ENCODE data around the gene MYBPC3.

MYBPC3 gene

DNA sequence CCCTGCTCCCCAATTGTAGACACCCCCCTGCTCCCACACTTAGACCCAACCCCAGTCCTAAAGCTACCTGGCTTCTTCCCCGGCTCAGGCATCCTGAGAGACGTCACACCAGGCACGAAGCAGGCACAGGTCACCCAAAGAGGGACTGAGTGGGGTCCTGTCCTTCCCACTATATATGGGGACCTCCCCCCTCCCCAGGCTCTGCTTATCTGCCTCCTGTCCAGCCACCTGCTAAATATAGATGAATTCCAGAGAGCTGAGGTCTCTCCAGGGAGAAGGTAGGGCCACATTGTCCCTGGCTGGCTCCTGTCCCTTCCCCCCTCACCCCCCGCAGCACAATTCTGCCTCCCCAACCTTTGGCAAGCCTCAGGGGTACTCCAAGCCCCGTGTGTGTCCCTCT lies at the start of gene MYBPC3:
TSS of gene MYBPC3 (minus strand) at position 147 of the 400 bp plus-strand sequence. CDS start at position 92, 55 bp downstream.
- DNase-seq (ENCODE audit: low read depth in 3 of 3), result no peak

DNA sequence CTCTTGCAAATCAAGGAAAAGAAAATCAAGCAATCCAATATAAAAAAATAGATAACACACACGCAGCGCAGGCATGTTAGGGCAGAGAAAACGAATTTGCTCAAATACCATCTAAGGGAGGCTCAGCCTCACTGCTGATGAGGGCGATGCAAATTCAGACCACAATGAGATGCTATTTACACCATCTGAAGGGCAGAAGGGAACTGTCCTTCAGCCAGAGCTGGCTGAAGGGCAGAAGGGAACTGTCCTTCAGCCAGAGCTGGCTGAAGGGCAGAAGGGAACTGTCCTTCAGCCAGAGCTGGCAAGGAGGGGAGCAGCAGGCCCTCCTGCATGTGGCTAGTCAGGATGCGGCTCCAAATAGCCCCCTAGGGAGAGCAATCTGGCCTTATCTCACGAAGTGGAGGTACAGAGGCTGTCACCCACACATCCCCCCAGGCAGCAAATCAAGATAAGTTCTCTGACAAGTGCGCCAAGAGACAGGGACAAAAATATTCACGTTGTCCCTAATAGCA lies 48.3 kb upstream of the MYBPC3 start:
- DNase-seq (ENCODE audit: low read depth in 3 of 3), result no peak

DNA sequence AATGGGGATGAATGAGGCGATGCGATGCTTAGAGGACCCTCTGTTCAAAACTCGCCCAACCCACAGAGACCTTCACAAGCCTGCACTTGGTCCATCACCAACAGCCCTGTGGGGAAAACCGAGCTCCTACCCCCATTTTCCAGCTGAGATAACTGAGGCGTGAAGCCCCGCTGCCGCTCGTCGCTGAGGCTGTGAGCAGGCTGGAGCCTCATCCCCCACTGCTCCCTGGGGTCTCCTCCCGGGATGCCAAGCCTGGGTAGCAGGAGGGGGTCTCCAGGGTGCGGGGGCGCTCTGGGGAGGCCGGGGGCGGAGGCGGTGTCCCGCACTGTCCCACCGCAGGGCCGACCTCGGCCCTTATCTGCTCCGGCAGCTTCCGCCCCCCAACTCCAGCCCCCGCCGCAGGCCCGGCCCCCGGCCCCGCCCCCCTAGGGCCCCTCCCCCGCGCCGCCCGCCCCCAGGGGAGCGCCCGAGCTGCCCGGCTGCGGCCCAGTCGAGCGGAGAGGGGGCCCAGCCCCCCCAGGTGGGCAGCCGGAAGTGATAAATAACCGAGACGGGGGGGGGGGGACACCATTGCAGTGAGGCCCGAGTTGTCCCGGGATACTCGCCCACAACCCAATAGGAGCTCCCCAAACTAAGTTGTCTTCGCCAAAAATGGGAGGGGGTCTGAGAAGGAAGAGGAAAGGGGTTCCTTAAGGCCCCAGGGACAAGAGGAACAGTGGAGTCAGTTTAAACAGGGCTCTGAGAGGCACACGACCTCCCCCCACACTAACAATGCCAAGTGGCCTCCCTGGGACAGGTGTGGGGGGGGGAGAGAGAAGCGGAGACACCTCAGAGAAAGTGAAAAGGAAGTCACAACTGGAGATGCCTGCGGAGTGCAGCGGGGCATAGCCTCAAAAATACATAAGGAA lies 47.6 kb upstream of the MYBPC3 start:
- DNase-seq (ENCODE audit: low read depth in 3 of 3), result no peak

DNA sequence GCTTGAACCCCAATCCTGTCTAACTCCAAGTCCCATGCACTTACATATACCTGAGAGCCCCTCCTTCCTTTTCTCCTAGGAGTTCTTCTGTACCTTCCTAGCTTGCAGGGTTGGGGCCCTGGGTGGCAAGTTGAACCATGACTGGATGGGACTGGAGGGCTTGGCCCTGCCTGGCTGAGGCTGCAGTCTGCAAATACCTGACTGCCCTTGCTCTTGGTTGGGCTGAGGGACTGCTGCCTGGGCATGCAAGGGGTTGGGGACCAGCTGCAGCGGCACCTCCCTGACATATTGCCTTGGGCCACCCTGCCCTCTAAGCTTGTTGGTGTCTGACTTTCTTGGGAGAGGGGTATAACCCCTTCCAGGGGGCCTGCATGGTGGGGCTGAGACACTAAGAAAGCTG lies 46.0 kb upstream of the MYBPC3 start:
- no peak for DNase-seq (ENCODE audit: low read depth in 3 of 3)

DNA sequence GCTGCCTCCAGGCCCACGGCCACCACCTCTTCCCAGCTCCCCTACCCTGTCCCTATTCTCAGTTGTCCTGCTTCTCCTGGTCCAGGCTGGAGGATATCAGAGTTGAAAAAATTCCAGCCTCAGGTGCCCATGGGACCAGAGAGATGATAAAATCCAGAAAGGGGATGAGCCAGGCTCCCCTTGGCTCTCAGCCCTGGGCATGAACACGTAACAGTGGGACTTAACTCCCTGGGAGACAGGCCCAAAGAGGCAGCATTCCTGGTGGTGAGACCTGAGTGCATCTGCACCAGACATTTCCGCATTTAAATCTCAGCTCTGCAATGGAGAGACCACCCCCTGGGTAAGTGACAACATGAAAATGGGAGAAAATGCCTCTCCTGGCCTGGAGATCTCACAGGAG lies 45.5 kb upstream of the MYBPC3 start:
- DNase-seq (ENCODE audit: low read depth in 3 of 3), result no peak

DNA sequence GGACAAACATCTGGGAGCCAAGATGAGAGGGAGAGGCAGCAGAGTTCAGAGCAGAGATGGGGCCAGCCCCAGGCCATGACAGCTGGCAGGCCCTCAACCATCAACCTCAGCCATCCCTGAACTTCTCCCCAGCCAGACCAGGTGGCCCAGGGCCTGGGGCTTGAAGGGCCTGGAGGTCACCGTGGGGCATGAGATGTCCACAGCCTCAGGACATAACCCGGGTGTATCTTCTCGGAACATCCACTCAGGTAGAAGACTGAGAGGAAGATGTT lies 43.5 kb upstream of the MYBPC3 start:
- DNase-seq (ENCODE audit: low read depth in 3 of 3), result no peak

DNA sequence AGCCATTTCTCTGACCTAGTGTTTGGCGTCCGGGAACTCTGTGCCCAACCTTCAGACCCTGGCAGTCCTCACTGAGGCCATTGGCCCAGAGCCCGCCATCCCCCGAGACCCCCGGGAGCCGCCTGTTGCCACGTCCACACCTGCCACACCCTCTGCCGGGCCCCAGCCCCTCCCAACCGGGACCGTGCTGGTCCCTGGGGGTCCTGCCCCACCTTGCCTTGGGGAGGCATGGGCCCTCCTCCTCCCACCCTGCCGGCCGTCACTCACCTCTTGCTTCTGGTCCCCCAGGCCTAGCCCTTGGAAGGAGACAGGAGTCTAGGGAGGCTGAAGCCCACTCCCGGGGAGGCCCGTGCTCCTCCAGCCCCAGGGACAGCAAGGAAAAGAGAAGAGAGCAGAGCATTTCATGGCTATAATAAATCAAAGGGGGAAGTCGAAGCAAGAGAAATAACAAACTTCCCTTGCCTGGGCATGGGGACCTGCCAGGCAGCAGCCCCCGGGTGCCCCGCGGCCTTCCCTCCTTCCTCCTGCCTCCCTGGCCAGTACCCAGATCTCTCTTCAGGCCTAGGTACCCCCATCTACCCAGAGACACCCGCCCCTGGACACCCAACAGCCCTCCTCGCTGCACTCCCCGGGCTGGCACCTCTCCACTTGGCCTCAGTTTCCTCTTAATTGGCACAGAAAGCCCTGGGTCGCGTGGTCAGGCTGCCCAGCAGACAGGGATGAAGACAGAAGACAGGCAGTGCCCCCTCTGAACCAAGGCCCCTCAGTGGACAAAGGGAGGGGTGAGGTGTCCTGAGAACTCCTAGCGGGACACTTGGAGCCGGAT lies 42.9 kb upstream of the MYBPC3 start:
- no peak for DNase-seq (ENCODE audit: low read depth in 3 of 3)

DNA sequence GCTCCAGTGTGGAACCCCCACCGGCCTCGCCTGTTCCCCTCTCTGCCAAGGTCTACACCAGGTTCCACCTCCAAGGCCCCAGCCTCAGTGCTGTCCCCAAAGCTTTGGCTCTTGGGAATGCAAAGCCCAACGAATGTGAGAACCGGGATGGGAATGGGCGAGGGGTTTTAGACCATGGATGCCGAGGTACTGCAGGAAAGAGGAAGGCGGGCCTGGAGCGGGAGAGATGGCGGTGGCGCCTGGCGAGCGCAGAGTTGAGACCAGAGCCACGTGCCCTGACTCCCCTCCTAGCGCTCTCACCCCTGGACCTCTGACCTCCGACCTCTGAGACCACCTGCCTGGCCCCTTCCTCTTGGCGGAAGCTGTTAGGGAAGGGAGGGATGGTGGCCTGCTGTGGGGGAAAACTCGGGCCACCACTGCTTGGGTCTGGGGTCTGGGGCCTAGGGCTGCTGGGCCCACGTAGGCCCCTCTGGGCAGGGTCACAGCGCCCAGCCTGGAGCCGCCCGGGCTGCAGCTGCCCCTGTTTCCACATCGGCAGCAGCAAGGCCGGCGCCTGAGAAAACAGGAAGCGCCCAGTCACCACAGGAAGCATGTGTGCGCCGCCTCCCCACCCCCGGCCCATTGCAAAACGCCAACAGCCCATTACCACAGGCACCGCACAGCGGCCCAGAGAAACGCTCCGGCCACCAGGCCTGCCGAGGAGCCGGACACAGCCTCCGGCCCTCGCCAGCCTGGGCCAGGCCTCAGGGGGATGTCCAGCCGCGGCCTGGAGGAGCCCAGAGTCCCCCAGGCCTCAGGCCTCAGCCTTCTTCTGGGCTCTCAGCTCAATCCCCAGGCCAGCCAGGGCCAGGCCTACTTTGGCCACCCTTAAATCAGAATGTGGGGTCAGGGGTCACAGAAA lies 42.1 kb upstream of the MYBPC3 start:
- DNase-seq (ENCODE audit: low read depth in 3 of 3), result peak in 2 of 3 experiments; percentile 41 to 59

DNA sequence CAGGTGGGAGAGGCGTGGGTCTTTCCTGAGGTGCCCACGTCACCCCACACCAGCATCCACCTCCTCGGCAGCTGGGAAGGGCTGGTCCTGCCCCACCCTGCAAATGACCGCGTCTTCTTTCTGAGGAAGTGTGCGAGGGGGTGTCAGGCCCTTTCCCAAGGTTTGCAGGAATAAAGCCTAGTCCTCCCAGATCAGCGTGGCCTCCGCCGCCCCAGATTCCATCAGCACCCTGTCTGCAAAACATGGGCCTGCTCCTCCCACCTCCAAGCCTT lies 41.5 kb upstream of the MYBPC3 start:
- DNase-seq (ENCODE audit: low read depth in 3 of 3), result no peak

DNA sequence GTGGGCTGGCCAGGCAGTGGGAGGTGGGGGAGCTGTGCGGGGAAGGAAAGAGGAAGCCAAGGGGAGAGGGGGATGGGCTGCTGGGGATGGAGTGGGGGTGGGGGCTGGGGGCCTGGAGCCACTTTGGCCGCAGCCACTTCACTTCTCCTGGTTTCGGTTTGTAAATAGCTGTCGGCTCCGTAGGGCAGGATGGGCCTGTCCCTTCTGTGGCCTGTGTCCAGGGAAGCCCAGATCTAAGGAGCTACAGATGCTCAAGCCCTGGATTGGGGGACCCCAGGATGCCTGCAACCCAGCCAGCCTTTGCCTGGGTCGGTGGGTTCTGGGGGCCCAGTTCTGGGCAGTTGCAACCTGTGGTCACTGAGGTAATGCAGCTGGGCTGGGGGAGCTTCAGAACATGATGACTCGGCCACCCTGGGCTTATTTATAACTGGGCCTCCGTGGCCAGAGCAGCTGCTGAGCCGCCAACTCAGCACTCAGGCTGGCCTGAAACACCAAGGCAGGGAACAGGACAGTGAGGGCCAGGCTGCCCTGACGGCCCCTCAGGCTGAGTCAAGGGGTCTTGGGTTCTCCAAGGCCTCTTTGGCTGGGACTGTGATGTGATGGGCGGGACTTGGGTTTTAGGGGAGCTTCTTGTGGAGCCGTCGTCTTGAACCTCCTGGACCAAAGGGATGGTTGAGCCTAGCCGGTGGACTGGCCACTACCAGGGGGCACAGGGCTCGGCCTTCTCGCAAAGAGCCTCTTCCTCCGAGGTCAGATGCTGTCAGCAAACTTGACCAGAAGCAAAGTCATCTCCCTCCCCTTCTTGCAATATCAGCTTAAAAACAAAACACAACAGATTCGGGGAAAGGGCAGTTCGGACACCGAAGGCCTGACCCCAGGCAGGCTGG lies 40.9 kb upstream of the MYBPC3 start:
- DNase-seq (ENCODE audit: low read depth in 3 of 3), result no peak

DNA sequence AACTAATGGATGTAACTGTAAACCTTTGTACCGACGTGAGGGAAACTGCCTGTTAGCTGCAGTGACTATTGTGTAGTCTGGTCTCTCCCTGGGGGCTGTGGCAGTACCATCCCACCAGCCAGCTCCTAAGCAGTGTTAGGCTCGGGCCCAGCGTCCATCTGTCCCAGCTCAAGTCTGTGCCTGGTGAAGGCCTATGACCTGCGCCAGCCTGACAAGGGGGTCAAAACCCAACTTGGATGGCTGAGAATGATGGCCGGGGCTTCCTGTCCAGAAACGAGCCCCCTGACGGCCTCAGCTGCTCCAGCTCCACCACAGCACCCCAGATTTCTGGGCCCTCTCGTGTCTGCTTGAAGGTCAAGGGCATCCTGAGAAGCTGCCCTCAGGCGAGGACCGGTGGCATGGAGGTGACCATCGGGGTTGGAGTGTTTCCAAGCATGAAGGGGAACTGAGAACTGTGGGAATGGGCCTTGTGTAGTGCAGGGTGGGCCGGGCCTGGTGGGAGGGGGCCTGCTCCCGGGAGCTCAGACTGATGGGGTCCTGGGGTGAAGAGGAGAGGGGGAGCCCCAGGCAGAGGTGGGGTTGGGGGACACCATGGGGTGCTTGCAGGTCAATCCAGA lies 40.2 kb upstream of the MYBPC3 start:
- no peak for DNase-seq (ENCODE audit: low read depth in 3 of 3)

DNA sequence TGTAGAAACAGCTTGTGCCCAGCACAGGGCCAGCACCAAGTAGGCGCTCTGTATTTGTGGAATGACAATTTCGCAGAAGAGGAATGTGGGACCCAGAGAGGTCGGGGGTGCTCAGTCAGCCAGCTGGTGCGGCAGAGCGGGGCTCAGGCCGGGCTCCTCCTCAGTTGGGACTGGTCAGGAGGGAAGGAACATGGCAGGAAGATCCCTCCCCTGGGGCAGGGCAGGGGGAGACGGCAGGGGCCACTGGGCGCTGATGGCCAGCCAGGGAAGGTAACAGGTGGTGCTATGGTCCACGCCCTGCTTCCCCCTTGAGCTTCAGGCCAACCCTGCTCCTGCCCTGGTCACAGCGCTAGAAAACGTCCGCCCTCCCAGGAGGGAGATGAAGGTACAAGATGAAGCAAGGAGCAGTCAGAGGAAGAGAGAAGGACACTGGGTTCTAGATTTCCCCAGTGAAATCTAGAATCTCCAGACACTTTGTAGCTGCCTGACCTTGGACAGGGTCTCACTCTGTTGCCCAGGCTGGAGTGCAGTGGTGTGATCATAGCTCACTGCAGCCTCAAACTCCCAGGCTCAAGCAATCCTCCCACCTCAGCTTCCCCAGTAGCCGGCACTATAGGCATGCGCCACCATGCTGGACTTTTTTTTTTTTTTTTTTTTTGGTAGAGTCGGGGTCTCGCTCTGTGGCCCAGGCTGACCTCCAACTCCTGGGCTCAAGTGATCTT lies 39.4 kb upstream of the MYBPC3 start:
- no peak for DNase-seq (ENCODE audit: low read depth in 3 of 3)

DNA sequence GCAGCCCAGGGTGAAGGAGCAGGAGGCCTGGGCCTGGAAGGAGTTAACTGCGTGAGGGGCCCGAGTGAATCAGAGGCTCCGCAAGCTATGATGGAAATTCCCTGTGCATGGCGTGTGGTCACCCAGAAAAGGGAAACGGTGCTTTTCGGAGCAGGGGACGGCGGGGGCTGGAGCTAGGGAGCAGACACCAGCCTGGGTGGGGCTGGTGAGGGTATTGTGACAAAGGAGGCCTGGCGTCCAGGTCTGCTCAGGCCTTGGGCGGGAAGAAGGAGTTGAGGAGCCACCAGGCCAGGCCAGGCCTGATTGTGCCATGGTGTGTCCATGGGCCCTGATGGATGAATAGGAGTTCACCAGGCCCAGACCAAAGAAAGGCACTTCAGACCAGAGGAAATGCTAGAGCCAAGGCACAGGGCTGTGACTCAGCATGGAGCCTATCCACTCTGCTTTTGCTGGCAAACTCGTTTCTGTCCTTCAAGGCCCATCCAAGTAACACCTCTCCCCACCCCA lies 38.6 kb upstream of the MYBPC3 start:
- DNase-seq (ENCODE audit: low read depth in 3 of 3), result no peak

DNA sequence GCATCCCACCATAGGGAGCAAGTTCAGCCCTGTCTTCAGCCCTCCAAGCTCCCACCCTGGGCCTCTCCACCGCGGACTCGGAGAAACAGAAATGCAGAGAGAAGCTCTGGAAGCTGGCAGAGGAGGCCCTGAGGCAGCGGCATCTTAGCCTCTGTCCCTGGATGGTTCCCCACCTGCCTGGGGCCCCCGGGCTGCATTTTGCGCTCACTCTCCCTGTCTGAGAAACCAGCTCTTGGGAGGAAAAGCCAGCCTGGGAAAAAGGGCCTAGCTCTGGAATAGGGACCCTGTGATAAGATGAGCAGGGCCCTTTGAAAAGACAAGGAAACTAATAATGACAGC lies 37.9 kb upstream of the MYBPC3 start:
- DNase-seq (ENCODE audit: low read depth in 3 of 3), result no peak

DNA sequence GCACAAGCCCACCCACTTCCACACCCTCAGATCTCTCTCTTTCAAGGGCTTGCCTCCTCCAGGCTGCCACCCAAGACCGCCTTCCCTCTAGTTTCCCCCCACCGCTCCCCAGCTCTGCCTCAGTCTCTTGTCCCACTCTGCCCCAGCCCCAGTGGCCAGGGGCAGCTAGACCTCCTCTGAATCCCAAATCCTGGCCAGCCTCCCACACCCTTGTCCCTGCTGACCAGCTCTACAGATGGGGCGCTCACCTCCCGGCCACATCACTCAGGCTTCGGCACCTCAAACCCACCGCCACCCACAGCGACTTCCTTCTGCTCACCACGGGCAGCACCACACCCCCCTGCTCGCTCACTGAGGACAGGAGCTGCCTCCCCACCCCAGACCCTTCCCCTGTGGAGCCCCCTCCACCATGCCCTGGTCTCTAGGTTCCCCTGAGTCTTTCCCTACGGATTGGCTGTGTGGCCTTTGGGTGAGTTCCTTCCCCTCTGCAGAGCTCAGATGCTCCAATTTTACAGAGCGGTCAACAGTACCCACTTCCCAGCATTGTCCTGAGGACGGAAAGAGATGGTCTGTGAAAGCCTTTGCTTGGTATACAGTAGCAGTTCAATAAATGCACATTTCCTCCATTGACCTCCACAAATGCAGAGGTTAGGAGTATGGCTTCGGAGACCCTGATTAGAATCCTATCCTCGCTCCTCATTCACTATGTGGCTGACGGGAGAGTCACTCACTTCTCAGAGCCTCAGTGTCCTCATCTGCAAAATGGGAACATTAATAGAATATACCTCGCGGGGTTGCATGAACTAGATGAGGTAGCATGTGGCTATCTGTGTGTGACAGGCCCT lies 37.3 kb upstream of the MYBPC3 start:
- DNase-seq (ENCODE audit: low read depth in 3 of 3), result no peak

DNA sequence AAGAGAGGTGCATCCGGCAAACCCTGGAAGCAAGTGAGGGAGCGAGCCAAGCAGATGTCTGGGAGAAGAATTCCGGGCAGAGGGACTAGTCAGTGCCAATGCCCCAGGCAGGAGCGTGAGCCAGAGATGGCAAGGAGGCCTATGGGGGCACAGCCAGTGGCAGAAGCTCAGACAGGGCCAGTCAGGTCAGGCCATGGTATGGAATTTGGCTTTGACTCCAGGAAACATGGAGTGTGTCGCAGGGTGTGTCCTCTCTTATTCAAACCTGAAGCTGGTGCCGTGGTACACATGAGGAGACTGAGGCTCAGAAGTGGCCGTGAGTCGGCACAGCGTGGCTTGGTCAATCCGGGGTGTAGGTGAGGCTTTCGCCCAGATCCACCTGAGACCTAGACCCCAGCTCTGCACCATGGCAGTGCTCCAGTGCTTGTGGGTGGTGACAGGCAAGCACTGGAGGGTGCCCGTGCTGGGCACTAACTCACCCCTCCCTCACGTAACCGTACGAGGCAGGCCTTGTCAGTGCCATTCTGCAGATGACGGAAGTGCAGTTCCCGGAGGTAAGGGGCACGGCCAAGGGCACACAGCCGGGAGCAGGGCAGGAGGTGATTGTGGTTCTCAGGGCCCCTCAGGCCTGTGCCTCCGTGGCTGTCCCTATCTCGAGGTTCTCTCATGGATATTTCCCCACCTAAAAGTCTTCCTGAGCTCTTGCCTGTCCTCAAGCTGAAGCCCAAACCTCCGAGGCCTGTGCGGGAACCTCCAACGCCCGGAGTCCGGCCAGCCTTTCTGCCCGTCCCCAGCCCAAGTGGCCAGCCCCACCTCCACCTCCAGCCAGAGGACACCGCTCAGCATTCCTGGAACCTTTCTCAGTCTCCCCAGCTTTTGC lies 36.4 kb upstream of the MYBPC3 start:
- no peak for DNase-seq (ENCODE audit: low read depth in 3 of 3)

DNA sequence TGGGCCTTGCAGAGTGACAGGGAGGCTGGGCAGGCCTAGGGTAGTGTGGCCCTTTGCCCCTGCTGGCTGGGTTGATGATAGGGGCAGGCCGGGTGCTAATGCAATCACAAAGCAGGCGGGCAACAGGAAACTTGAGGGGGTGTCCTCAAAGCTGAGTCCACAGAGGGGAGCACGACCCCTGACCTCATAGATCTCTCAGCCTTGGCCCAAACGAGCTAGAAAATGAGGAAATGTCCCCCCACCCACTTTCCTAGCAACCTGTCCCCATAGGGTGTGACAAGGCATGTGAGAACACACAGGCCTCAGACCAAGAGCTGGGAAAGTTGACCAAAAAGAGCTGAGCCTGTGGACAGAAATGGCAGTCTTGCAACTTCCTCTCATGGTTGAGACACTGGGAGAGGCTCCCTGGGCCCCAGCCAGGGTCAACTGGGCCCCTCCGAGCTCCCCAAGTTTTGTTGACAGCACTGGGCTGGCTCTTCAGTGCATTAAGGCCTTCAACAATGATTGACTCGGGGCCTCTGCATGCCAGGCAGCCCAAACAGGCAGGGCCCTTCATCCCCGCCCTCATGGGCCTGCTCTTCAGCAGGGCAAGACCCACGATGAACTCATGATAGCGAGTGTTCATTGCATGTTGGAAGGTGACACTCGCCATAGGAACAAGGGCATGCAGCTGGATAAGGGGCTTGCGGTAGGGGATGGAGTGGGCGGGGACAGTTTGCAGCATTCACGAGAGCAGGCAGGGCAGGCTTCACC lies 35.6 kb upstream of the MYBPC3 start:
- DNase-seq (ENCODE audit: low read depth in 3 of 3), result no peak
